GF-D8 (cell line): ENCODE results near the gene IDI2.
"Not testable (repeated sequence)": the region's sequence is repeated elsewhere in the genome, so short reads cannot be mapped to it uniquely, and the experiment has no call there.

Source experiments
- DNase-seq: peaks from one replicate; lab custom pipeline; 2025; lab: John Stamatoyannopoulos, UW

Gene IDI2

DNA sequence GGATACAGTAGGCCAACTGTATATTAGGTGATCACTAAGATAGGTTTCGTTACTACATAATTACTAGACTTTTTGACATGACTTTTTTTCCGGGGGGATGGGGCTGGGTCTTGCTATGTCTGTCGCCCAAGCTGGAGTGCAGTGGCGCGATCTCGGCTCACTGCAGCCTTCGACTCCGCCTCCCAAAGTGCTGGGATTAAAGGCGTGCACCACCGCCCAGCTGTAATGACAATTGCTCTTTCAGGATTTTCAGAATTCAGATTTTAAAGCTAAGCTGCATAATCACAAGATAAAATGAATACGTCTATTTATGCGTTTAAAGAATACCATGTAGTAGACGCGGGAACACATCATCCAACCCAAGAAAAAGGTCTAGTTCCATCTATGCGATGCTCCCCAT, 22.3 kb upstream of the IDI2 start:
- DNase-seq = no peak

DNA sequence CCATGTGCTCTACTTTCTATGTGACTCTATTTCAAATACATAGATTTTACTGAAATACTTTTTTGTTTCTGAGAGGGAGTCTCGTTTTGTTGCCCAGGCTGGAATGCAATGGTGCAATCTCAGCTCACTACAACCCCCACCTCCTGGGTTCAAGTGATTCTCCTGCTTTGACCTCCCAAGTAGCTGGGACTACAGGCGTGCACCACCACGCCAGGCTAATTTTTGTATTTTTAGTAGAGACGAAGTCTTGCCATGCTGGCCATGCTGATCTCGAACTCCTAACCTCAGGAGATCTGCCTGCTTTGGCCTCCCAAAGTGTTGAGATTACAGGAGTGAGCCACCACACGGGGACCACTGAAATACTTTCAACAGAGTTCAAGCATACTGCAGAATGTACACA, 19.8 kb upstream of the IDI2 start:
- no peak for DNase-seq

DNA sequence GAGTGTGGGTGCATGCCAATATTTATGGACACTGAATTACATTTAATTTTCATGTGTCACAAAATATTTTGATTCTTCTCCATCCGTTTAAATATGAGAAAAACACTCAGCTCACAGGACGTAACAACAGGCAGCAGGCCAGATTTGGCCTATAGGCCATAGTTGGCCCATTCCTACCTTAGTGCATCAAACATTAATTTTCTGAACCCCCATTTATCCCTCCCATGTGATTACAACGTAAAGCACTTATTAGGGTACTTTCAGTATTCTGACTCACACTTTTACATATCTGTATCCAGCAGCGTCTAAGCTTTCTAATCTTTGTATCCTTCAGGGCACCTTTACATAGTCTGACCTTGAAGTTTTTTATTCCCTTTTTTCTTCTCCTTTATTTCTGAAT, 19.3 kb upstream of the IDI2 start:
- no peak for DNase-seq

DNA sequence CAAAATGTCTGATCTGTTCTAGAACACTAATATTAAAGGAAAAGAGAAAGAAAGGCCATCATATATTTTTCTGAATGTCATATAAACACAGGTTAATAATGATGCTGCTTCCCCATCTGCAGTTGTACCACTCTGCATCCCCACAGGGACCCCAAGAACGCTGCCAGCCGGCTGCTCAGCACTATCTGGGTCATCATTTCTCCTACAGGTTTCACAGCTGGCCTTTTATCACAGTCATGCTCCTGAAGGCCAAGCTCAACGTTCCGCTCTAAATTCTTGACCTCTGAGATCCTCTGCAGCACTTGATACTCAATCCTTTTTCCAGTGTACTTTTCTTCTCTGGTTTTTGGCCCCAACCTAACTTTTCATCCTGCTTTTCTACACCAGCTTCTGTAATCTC, 18.5 kb upstream of the IDI2 start:
- DNase-seq = no peak

DNA sequence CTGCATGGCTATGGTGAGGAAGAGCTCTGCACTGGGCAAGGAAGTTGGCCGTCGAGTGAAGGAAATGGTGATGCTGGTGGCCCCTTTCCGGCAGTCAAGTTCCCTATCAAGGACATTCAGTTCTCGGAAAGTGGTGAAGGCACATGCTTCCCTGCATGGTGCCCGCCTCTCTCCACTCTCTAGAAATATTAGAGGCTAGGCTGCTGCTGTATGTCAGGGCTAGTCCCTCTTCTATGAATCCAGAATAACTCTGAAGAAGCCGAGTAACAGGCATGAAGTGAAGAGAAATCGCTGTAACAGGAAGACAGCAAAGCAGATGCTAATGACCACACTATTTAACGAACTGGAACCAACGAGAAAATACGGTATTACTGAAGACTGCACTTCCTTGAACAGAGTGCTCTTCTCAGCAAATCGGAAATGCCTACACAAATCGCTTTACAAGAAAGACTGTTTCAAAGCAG, 17.9 kb upstream of the IDI2 start:
- peak; percentile 95 for DNase-seq

DNA sequence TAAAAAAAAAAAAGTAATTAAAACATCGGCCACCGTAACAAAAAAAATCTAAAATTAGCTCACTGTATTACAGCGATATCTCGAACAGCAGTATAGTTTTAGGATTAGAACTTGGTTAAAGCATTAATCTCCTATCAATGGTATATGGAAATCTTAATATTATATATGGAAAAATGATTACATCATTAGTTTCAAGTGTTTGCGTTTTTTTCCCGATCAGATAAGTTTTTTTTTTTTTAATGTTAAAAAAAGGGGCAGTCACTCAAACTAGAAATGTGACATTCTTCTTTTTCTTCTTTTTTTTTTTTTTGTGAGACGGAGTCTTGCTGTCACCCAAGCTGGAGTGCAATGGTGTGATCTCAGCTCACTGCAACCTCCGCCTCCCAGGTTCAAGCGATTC, 15.9 kb upstream of the IDI2 start:
- DNase-seq = no peak

DNA sequence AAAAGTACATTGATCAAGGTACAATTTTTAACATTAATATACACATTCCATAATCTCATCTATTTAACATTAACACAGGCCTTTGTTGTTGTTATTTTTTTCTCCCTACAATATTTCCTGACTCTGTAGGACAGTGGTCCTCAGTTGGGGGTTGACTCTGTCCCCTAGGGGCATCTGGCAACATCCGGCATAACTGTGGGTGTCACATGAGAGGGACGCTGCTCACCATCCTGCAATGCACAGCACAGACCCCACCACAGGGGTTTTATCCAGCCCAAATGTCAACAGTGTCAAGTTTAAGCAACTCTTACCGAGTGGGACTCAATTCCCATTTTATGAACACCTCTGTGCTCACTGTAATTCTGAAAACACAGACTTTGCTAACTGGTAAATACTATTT, 14.5 kb upstream of the IDI2 start:
- DNase-seq = no peak

DNA sequence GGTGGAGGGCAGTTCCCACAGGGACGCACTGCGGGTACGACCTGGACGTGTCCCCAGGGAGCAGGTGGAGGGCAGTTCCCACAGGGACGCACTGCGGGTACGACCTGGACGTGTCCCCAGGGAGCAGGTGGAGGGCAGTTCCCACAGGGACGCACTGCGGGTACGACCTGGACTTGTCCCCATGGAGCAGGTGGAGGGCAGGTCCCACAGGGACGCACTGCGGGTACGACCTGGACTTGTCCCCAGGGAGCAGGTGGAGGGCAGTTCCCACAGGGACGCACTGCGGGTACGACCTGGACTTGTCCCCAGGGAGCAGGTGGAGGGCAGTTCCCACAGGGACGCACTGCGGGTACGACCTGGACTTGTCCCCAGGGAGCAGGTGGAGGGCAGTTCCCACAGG, 13.1 kb upstream of the IDI2 start:
- DNase-seq = not testable (repeated sequence)

DNA sequence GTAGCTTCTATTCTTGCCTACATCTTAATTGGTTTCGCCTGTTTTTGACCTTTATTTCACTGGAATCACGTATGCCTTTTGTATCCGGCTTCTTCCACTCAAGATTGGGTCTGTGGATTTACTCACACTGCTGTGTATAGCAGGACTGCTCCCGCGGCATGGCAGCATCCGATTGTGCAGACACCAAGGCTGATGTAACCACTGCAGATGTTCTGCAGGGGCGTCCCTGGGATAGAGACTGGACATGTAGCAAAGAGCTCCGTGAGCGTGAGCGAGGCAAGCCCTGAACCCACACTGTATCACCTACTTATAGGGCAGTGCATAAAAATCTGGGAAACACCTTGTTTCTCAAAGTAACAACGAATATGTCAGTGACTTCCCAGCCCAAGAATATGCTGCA, 11.4 kb upstream of the IDI2 start:
- DNase-seq = no peak

DNA sequence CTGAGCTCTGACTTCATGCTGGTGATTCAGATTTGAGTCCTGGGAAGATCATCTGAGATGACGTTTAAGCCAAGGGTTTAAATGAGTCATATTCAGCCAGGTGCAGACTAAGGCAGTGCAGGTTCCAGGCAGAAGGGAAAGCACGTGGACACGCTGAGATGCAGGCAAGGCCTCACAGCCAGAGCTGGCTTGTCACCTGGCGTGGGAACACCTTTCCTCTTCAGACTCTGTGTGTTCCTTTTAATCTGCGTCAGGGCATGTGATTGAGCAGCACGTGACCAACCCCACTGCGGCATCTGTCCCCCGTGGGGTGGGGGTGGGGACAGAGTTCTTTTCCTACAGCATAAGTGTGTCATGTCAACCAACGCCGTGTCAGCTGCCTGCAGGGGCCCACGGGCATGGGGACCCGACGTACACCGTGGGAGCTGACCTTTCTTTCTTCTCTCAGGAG, 10.7 kb upstream of the IDI2 start:
- no peak for DNase-seq

DNA sequence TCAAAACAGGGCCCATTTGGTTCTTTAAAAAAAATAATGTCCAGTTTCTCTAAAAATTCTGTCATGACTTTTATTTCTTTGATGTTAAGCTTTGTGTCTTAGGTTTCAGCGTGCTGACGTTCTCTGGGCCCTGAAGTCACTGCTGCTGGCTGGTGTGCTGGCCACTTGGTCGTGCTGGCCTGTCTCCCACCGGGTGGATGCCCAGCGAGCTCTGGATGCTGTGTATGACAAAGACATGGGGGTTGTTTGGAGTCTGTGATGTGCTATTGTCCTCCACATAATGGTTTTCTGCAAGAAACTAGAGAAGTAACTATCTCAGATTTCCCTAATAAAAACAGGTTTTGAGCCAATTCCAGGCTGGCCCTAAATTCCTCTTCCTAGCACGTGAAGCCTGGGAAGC, 9.5 kb upstream of the IDI2 start:
- DNase-seq = no peak

DNA sequence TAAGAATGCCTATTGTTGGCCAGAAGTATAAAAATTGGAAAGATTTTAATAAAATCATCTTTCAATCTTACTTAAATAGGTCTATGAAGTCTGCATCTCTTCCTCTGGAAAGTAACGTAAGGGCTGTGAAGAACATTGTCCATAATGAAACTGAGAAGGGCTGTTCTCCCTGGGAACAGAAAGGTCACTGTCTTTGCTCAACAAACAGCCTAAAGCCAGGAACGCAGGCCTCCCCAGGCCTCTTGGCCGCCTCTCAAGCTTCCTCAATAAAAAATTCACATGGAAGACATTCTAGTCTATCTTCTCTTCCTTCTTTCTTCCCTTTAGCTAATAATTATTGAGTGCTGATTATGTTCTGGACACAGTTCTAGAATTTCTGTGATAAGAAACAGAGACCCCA, 9.1 kb upstream of the IDI2 start:
- DNase-seq = no peak

DNA sequence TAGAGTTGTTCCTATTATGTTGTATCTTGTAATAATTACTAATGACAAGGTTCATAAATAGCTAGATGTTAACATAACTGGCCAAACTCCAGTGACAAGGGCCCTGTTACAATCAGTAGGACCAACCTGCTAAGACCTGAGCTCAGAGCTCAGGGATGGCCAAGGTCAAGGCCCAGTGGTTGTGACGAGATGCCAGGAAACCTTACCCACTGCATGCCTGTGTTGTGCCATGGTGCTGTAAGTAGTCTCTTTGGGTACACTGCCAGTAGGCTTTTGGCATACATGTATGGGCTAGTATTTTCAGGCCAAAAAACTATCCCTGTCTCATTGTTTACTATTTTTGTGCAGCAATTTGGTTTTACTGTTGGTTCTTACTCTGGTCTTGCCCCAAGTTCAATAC, 7.9 kb upstream of the IDI2 start:
- DNase-seq = no peak

DNA sequence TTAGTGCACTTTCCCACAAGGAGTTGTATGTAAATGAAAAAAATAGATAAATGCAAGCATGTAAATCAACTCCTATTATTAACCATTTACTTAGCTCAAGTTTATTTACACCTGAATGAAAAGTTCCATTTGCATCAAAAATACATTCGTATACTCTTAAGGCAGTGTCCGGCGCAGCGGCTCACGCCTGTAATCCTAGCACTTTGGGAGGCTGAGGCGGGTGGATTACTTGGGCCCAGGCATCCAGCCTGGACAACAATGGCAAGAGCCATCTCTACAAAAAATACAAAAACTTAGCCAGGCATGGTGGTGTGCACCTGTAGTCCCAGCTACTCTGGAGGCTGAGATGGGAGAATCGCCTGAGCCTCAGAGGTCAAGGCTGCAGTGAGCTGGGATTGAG, 4.2 kb upstream of the IDI2 start:
- DNase-seq = no peak

DNA sequence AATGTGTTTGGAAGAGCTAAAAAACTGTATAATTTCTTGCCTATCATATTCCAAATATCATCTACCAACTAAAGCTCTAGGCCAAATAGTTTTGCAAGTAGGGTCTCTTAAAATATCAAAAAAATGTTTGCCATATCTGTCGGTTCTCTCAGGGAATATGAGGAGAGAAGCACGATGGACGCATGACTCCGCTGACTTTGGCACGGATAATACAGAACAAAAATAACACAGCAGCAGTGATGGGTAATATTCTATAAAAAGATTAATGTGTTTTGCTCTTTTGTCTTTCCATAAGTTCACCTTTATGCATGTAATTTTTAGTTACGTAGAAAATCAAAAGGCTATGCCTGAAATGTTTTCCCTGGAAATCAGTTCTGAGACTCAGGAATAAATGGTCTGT, 919 bp upstream of the IDI2 start:
- DNase-seq = no peak

DNA sequence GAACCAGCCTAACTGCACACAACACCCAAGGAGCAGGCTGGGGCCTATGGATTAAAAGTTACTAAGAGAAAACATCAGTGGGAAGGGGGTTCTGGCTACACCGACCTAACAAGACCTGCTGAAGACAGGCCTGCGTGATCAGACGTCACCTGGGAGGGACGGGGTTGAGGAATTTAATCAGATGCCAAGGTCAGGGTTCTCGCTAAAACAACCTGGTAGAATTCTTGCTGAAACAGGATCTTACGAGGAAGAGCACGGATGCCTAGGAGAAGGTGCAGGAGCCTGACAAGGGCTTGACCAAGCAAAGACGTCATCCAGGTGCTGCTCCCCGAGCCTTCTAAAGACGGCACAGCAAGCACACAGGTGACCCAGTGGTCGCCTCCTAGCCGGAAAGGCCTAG, 1.6 kb downstream of the IDI2 start:
- no peak for DNase-seq

DNA sequence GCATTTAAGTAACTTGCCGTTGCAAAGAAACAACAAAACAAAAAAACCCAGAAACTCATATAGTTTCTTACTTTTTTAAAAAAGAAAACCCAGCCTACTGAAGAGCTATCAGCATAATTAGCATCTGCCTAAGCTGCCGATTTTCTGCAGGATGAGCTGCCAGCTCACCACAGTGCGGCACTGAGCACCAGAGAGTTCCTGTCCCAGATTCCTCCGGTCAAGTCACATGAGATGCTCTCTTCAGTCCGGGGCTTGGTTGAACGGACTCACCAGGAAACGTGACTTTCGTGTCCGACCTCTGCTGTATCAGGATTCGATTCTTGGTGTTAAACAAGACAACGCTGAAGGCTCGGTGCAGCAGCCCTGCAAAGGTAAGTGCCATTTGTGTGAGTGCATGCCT, 3.2 kb downstream of the IDI2 start:
- no peak for DNase-seq

DNA sequence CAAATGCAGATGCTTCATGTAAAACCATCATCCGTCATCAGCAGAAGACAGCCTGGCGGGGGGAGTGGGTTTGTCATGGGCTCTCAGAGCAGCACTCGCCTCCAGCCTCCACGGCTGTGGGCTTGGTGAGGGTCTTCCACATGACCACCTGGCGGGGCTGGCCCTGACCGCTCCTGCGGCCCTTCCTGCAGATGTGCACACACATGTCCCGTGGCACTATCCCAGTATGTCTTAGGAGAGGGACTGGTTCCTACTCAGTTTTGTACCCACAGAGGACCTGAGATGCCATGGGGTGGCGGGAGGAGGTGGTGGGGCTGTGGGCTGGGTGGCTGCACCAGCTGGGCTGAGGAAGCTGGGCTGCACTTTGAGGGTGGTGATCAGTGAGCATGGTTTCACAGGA, 4.7 kb downstream of the IDI2 start:
- DNase-seq = no peak

DNA sequence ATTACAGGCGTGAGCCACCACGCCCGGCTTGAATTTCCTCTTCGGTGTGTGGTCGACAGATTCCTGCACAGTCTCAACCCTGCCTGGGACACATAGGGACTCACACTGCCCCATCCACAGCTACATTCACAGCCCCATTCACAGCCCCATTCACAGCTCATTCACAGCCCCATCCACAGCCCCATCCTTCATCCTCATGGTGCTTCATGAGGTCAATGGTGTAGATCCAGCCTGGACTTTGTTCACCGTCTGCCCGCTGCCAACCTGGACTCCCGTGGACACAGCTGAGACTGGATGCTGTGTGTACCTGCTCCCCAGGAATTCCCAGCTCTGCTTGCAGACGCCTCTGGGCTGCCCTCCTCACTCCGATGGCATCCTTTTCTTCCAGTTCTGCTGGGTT, 5.2 kb downstream of the IDI2 start:
- no peak for DNase-seq

DNA sequence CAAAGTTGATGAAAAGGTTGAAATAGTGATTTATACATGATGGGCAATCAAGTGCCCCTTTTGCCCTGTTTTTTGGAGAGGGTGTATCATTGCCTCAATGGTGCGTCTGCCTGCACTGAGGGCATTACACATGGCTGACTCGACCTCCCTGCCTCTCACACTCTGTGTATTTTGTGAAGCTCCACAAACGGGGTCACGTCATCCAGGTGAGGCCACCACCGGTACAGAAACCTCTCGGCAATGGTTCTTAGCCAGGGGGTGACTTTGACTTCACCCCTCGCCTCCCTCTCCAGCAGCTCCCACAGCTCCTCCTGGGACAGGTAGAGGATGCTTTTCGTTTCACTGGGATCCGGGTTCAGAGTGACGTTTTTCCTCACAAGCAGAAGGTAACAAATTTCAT, 6.3 kb downstream of the IDI2 start:
- no peak for DNase-seq

DNA sequence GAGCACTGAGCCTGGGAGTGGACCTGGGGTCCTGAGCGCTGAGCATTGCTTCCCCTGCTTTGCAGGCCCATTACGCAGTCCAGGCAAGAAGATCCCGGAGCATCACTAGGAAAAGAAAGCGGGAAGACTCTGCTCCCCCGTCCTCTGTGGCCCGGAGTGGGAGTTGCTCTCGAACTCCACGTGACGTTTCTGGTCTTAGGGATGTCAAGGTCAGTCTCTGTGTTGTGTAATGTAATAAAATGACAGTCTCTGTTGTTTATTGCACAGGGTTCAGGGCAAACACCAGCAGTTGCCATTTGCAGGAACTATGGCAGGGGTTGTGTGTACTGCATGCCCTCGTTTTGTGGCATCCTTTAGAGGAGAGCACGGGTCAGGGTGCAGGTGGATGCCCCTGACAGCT, 10.0 kb downstream of the IDI2 start:
- DNase-seq = no peak

DNA sequence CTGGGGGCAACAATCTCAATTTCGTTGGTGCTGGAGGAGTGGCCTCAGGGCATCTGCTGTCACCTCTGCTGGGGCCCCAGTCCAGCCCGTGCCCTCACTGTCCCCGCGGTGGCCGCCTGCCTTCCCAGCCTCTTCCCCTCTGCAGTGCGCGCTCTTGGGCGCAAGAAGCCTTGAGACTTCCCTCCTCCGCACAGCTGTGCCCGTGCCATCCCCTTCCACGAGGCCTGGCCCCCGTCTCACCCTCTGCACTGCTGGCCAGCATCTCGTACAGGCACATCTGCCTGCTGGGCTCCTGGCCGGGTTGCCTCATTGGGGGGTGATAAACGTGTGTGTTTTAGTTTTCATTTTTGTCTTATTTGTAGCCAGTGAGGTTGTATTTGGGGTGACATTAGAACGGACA, 14.0 kb downstream of the IDI2 start:
- DNase-seq = no peak

DNA sequence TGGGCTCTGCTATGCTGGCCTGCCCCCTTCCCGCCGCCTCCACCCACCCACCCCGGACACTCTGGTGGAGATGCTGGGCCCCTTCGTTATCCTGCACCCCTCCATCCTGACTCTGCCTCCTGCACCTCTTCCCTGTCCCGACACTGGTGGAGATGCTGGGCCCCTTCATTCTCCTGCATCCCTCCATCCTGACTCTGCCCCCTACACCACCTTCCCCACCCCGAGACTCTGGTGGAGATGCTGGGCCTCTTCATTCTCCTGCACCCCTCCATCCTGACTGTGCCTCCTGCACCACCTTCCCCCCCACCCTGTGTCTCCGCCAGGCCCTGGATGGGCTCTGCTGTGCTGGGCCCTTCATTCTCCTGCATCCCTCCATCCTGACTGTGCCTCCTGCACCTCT, 15.0 kb downstream of the IDI2 start:
- no peak for DNase-seq

DNA sequence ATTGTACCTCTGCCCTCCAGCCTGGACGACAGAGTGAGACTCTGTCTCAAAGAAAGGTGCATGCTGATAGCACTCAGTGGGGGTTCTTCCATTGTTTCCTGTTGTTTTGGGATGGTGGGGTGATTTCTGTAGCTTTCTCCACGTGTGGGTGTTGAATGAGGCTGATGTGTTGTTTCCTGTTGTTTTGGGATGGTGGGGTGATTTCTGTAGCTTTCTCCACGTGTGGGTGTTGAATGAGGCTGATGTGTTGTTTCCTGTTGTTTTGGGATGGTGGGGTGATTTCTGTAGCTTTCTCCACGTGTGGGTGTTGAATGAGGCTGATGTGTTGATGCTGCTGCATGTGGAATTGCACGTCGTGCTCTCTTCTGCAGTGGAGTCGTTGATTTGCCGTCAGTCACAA, 15.7 kb downstream of the IDI2 start:
- DNase-seq = not testable (repeated sequence)

DNA sequence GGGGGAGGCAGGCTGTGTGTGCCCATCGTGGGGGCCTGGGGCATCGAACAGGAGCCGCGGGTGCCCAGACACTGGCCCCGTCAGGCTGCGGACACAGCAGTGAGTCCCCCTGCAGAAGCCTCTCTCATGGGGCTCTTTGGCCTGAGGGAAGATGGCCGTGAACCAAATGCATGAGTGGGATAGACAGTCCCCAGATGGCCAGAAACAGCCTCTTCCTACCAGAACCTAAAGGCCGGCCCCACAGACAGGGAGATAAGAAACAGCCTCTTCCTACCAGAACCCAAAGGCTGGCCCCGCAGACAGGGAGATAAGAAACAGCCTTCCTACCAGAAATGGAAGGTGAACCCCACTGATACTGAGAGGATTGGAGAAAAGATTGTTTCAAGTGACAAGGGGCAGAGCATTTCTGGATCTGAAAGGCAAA, 16.6 kb downstream of the IDI2 start:
- no peak for DNase-seq
